Erythroblast (primary cell): ENCODE data around the gene RMRP.

Experiments
- DNase-seq, 2 experiments: peaks; one replicate each; lab custom pipeline; 2025; lab: John Stamatoyannopoulos, UW
- GATA1 ChIP-seq: IDR thresholded peaks from 2 replicates; pipeline ENCODE4 v1.6.1; 2011; ENCODE audit warnings: low read depth, mild to moderate bottlenecking, control low read depth, low read length, moderate library complexity
- POLR2A ChIP-seq: IDR thresholded peaks from 2 replicates; pipeline ENCODE4 v1.6.1; 2011; ENCODE audit warnings: mild to moderate bottlenecking, low read length

The RMRP gene

GRCh38 chr9:35690614-35691333 is 33.0 kb upstream of the RMRP start:
- TF ChIP-seq POLR2A (no peak), GATA1 (no peak)
- peak; percentile 14 to 39 for DNase-seq

- no peak for TF ChIP-seq GATA1
- no peak for TF ChIP-seq POLR2A
- no peak for DNase-seq
These were observed 32.4 kb upstream of the RMRP start for GRCh38 chr9:35690294-35690613.

GRCh38 chr9:35689542-35690293 is 31.9 kb upstream of the RMRP start, which contains the start of gene TPM2:
TPM2 (minus strand) TSS chr9:35689925; CDS start chr9:35689817, 108 bp downstream.
- no peak for DNase-seq
- no peak for TF ChIP-seq GATA1
- TF ChIP-seq POLR2A, result no peak

- no peak for DNase-seq
- TF ChIP-seq POLR2A (no peak), GATA1 (no peak)
These were observed 31.0 kb upstream of the RMRP start for GRCh38 chr9:35688558-35689541.

- DNase-seq, result no peak
- no peak for TF ChIP-seq GATA1
- TF ChIP-seq POLR2A, result no peak
These were observed 30.2 kb upstream of the RMRP start for GRCh38 chr9:35687972-35688557.

GRCh38 chr9:35687306-35687705 is 29.5 kb upstream of the RMRP start:
- TF ChIP-seq POLR2A, result no peak
- no peak for TF ChIP-seq GATA1
- DNase-seq, result no peak

GRCh38 chr9:35686222-35687203 is 28.7 kb upstream of the RMRP start:
- TF ChIP-seq GATA1, result no peak
- no peak for TF ChIP-seq POLR2A
- DNase-seq, result no peak

GRCh38 chr9:35685506-35685905 is 27.7 kb upstream of the RMRP start:
- DNase-seq, result no peak
- TF ChIP-seq GATA1, result no peak
- TF ChIP-seq POLR2A, result no peak

- DNase-seq, result no peak
- no peak for TF ChIP-seq POLR2A
- no peak for TF ChIP-seq GATA1
These were observed 27.1 kb upstream of the RMRP start for GRCh38 chr9:35684921-35685320.

GRCh38 chr9:35683323-35683722 is 25.5 kb upstream of the RMRP start:
- DNase-seq, result no peak
- TF ChIP-seq GATA1 (no peak), POLR2A (no peak)

- no peak for TF ChIP-seq POLR2A
- TF ChIP-seq GATA1, result no peak
- no peak for DNase-seq
These were observed 24.9 kb upstream of the RMRP start for GRCh38 chr9:35682520-35683315.
